Neural cell (in vitro differentiated cells): ENCODE data around the gene TBC1D28. TPM values are rescaled to one million over a fixed set of nuclear protein-coding genes. Genes with fewer than 3 reads are reported as not detected.
"Not testable (repeated sequence)": the region's sequence is repeated elsewhere in the genome, so short reads cannot be mapped to it uniquely, and the experiment has no call there.

ENCODE experiments used
- H2AFZ ChIP-seq: fragments of 200-600, 300-800 bp; sonication (generic), shearing (Covaris generic); 2 replicates; pipeline ENCODE4 v1.6.0; 2014; ENCODE audit warnings: low read depth, mild to moderate bottlenecking, antibody characterized with exemption, low read length, moderate library complexity
- H3F3A ChIP-seq: fragments of 200-600 bp; shearing (Covaris generic); 2 replicates; pipeline ENCODE4 v1.6.1; 2016; ENCODE audit warnings: mild to moderate bottlenecking, moderate library complexity, mixed read lengths, antibody characterized with exemption, low read length; ENCODE audit not compliant: insufficient read depth, poor library complexity, severe bottlenecking
- H3K27ac ChIP-seq: fragments of 200-600, 300-800 bp; sonication (generic), shearing (Covaris generic); 2 replicates; pipeline ENCODE4 v1.5.1; 2014; ENCODE audit warnings: mild to moderate bottlenecking, low read length, moderate library complexity
- H3K27me3 ChIP-seq: fragments of 300-800, 200-600 bp; sonication (generic), shearing (Covaris generic); 2 replicates; pipeline ENCODE4 v1.6.0; 2014; ENCODE audit warnings: mild to moderate bottlenecking, low read depth, low read length, moderate library complexity; ENCODE audit not compliant: insufficient read depth
- H3K36me3 ChIP-seq: fragments of 300-800, 200-600 bp; sonication (generic), shearing (Covaris generic); 2 replicates; pipeline ENCODE4 v1.5.1; 2014; ENCODE audit warnings: mild to moderate bottlenecking, antibody characterized with exemption, low read length, moderate library complexity; ENCODE audit not compliant: insufficient read depth
- H3K4me2 ChIP-seq: fragments of 300-800, 200-600 bp; sonication (generic), shearing (Covaris generic); 2 replicates; pipeline ENCODE4 v1.6.0; 2014; ENCODE audit warnings: mild to moderate bottlenecking, low read length
- H3K4me3 ChIP-seq: fragments of 300-800, 200-600 bp; sonication (generic), shearing (Covaris generic); 2 replicates; pipeline ENCODE4 v1.5.1; 2014; ENCODE audit warnings: mild to moderate bottlenecking, low read length, moderate library complexity
- H3K79me2 ChIP-seq: fragments of 200-600 bp; shearing (Covaris generic); replicated peaks from 2 replicates; pipeline ENCODE4 v1.6.0; 2014; ENCODE audit warnings: mild to moderate bottlenecking, low read length, moderate library complexity; ENCODE audit not compliant: insufficient read depth
- H3K9ac ChIP-seq: fragments of 300-800, 200-600 bp; sonication (generic), shearing (Covaris generic); 2 replicates; pipeline ENCODE4 v1.6.1; 2016; ENCODE audit warnings: mild to moderate bottlenecking, low read length, mixed read lengths
- H3K9me2 ChIP-seq: fragments of 200-600 bp; shearing (Covaris generic); 2 replicates; pipeline ENCODE4 v1.6.1; 2016; ENCODE audit warnings: mild to moderate bottlenecking, low read length, mixed read lengths; ENCODE audit not compliant: insufficient read depth
- H3K9me3 ChIP-seq: fragments of 200-600, 300-800 bp; sonication (generic), shearing (Covaris generic); 2 replicates; pipeline ENCODE4 v1.6.1; 2016; ENCODE audit warnings: mild to moderate bottlenecking, mixed run types, low read length, moderate library complexity, mixed read lengths
- H4K20me1 ChIP-seq: fragments of 200-600 bp; shearing (Covaris generic); 2 replicates; pipeline ENCODE4 v1.6.1; 2016; ENCODE audit warnings: mild to moderate bottlenecking, mixed run types; ENCODE audit not compliant: insufficient read depth
- MXI1 ChIP-seq: fragments of 450-650 bp; conservative IDR thresholded peaks from 2 replicates; pipeline ENCODE4 v1.6.1; 2014; ENCODE audit warnings: antibody characterized with exemption, mild to moderate bottlenecking; ENCODE audit not compliant: poor library complexity, severe bottlenecking
- POLR2AphosphoS5 ChIP-seq: IDR thresholded peaks from 2 replicates; pipeline ENCODE4 v1.6.1; 2012
- SMC3 ChIP-seq: fragments of 450-650 bp; conservative IDR thresholded peaks from 2 replicates; pipeline ENCODE4 v1.6.1; 2014; ENCODE audit warnings: antibody characterized with exemption, mild to moderate bottlenecking, moderate library complexity; ENCODE audit not compliant: poor library complexity
- polyA minus RNA-seq: library from RNA; depleted of rRNA, polyadenylated mRNA; stranded (reverse); fragments of >200 nt; gene quantifications from 2 replicates; pipeline ENCODE4 v1.2.3, GENCODE V29; 2014
- polyA plus RNA-seq: library from polyadenylated mRNA; depleted of rRNA; stranded (reverse); fragments of >200 nt; gene quantifications from 2 replicates; pipeline ENCODE4 v1.2.3, GENCODE V29; 2014

Gene TBC1D28
- polyA plus RNA-seq (2.1 and 2.2 TPM in 2 replicates), polyA minus RNA-seq (0.24 TPM in 1 of 2 replicates, not detected in the other)

- not testable (repeated sequence) for H3K9me2 ChIP-seq, H3K9me3 ChIP-seq, H3F3A ChIP-seq, H2AFZ ChIP-seq, H3K4me2 ChIP-seq, H4K20me1 ChIP-seq, H3K4me3 ChIP-seq, H3K9ac ChIP-seq, H3K36me3 ChIP-seq, H3K27ac ChIP-seq, H3K79me2 ChIP-seq, H3K27me3 ChIP-seq
These were observed at the start of gene TBC1D28 for GRCh38 chr17:18644291-18644690. TBC1D28 (minus strand) TSS chr17:18644391; CDS start chr17:18641352, 3,039 bp downstream.

GRCh38 chr17:18682668-18683067 is 38.5 kb upstream of the TBC1D28 start:
- H3K4me2 ChIP-seq: peak overlapping the region; percentile 14
- not testable (repeated sequence) for H3K36me3 ChIP-seq, H3K9me3 ChIP-seq, H3F3A ChIP-seq, H4K20me1 ChIP-seq, H3K9me2 ChIP-seq, H3K79me2 ChIP-seq, H3K27me3 ChIP-seq
- peak overlapping the region; percentile 33 for H2AFZ ChIP-seq
- H3K27ac ChIP-seq: peak overlapping the region; percentile 68
- H3K4me3 ChIP-seq: peak overlapping the region; percentile 65
- H3K9ac ChIP-seq: peak overlapping the region; percentile 63

- not testable (repeated sequence) for H3K36me3 ChIP-seq, H3K9me3 ChIP-seq, H3F3A ChIP-seq, H3K9me2 ChIP-seq, H4K20me1 ChIP-seq, H3K27me3 ChIP-seq, H3K79me2 ChIP-seq
- Histone ChIP-seq H3K27ac (peak within 1 kb of the TSS; percentile 68), H3K4me3 (peak within 1 kb of the TSS; percentile 65), H3K4me2 (peak within 1 kb of the TSS; percentile 14), H2AFZ (peak within 1 kb of the TSS; percentile 33), H3K9ac (peak within 1 kb of the TSS; percentile 63)
- TF ChIP-seq MXI1 (peak; percentile 79), SMC3 (peak; percentile 27), POLR2AphosphoS5 (peak; percentile 76)
These were observed 37.8 kb upstream of the TBC1D28 start, which contains the start of gene FOXO3B for GRCh38 chr17:18681767-18682571. FOXO3B (minus strand) TSS chr17:18682314; CDS start chr17:18681651, 663 bp downstream.

- H4K20me1 ChIP-seq, H3K27me3 ChIP-seq, H3K36me3 ChIP-seq, H3K79me2 ChIP-seq, H3K27ac ChIP-seq, H2AFZ ChIP-seq, H3K9me2 ChIP-seq, H3K9me3 ChIP-seq, H3K4me2 ChIP-seq, H3K4me3 ChIP-seq, H3K9ac ChIP-seq, H3F3A ChIP-seq: not testable (repeated sequence)
These were observed 33.2 kb upstream of the TBC1D28 start for GRCh38 chr17:18677381-18677780.

GRCh38 chr17:18676928-18677327 is 32.7 kb upstream of the TBC1D28 start:
- H3F3A ChIP-seq, H3K9ac ChIP-seq, H3K4me3 ChIP-seq, H3K79me2 ChIP-seq, H4K20me1 ChIP-seq, H3K9me2 ChIP-seq, H3K27me3 ChIP-seq, H2AFZ ChIP-seq, H3K27ac ChIP-seq, H3K4me2 ChIP-seq, H3K36me3 ChIP-seq, H3K9me3 ChIP-seq: not testable (repeated sequence)

- H3K36me3 ChIP-seq, H3K4me3 ChIP-seq, H3K27me3 ChIP-seq, H3K4me2 ChIP-seq, H3F3A ChIP-seq, H4K20me1 ChIP-seq, H3K9me2 ChIP-seq, H3K9me3 ChIP-seq, H3K79me2 ChIP-seq, H3K9ac ChIP-seq, H3K27ac ChIP-seq, H2AFZ ChIP-seq: not testable (repeated sequence)
These were observed 28.4 kb upstream of the TBC1D28 start for GRCh38 chr17:18672395-18673227.

DNA sequence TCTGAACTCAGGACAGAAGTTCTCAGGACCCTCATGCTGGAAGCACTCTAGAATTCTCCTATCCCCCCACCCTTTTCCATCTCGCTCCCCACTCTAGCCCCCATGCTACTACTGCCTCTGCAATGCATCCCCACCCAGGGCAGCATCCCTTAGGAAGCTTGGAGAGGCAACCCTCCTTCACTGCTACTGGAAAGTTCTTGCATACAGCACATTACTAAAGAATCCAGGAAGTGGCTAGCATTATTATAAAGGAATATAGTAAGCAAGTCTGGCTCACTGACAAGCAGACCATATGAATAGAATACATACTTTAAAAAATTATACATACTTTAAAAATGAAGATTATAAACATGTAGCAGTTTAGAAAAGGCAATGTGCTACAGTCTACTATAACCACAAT is 24.4 kb upstream of the TBC1D28 start:
- H3K27ac ChIP-seq, H3K27me3 ChIP-seq, H3K9ac ChIP-seq, H3K79me2 ChIP-seq, H3K4me2 ChIP-seq, H3K9me3 ChIP-seq, H2AFZ ChIP-seq, H3F3A ChIP-seq, H4K20me1 ChIP-seq, H3K36me3 ChIP-seq, H3K4me3 ChIP-seq, H3K9me2 ChIP-seq: not testable (repeated sequence)
